A549 (cell line): Measurements from ENCODE around the gene CETP. TPM values are rescaled to one million over a fixed set of nuclear protein-coding genes. Genes with fewer than 3 reads are reported as not detected.

Source experiments
- ATAC-seq, 2 experiments: fragments of 200-7000 bp in 1 of 2; fragments of >200 bp in 1 of 2; cut with Nextera tagmentation in 1 of 2; cut with Tn5 transposase in 1 of 2; 3 replicates each; pipeline versions ENCODE4 v1.8.0 to v1.9.1; 2018 to 2020; ENCODE audit warnings: mild to moderate bottlenecking in 1 of 2, moderate library complexity in 1 of 2
- CTCF ChIA-PET: fragments of 300-600 bp; sonication (Branson Sonifier 250); formaldehyde crosslinking; extraction: SDS; loops from one replicate; lab custom pipeline; 2021; ENCODE audit warnings: antibody characterized with exemption, inconsistent platforms; lab: Yijun Ruan, JAX
- POLR2A ChIA-PET: fragments of 350-600 bp; formaldehyde crosslinking; extraction: SDS; loops from one replicate; lab custom pipeline; 2021; ENCODE audit warnings: antibody characterized with exemption, inconsistent platforms; lab: Yijun Ruan, JAX
- DNase-seq, 2 experiments: peaks; one replicate each; pipeline versions ENCODE4 v3.0.0 to v3.0.0-alpha.2; 2011 to 2016; ENCODE audit warnings: low read depth in 1 of 2, low spot score in 1 of 2
- FAIRE-seq: peaks from 2 replicates; lab custom pipeline; 2011; peaks lifted over from hg19 to GRCh38; lab: Jason Lieb, UNC
- H3K27ac ChIP-seq, 2 experiments: fragments of >200 bp; sonication (Bioruptor Twin); formaldehyde crosslinking; 3 replicates each; pipeline ENCODE4 v1.5.1; 2016 to 2017
- H3K4me1 ChIP-seq: fragments of >200 bp; sonication (Bioruptor Twin); formaldehyde crosslinking; 3 replicates; pipeline ENCODE4 v1.6.1; 2016
- H3K4me2 ChIP-seq: fragments of >200 bp; sonication (Bioruptor Twin); formaldehyde crosslinking; 3 replicates; pipeline ENCODE4 v1.6.1; 2016
- H3K4me3 ChIP-seq: fragments of >200 bp; sonication (Bioruptor Twin); formaldehyde crosslinking; 3 replicates; pipeline ENCODE4 v1.5.1; 2016
- H3K9me3 ChIP-seq: fragments of >200 bp; sonication (Bioruptor Twin); formaldehyde crosslinking; 3 replicates; pipeline ENCODE4 v1.6.1; 2016
- ELK1 ChIP-seq: fragments of 150-350 bp; IDR thresholded peaks from 2 replicates; pipeline ENCODE4 v1.6.1; 2014; ENCODE audit warnings: low read depth, mild to moderate bottlenecking, low read length
- FOSB ChIP-seq: fragments of 250-450 bp; sonication (Bioruptor Pico); IDR thresholded peaks from 2 replicates; pipeline ENCODE4 v1.5.0; 2020; ENCODE audit warnings: mild to moderate bottlenecking, moderate library complexity
- FOSL2 ChIP-seq, 2 experiments: fragments of 450-650 bp in 1 of 2; fragments of >200 bp in 1 of 2; sonication (Bioruptor Twin) in 1 of 2; formaldehyde crosslinking; IDR thresholded peaks; 2 replicates each; pipeline versions ENCODE4 v1.5.0 to v1.6.1; 2016 to 2020; ENCODE audit warnings: mild to moderate bottlenecking in 1 of 2, moderate library complexity in 1 of 2
- FOXS1 ChIP-seq: fragments of 250-450 bp; sonication (Bioruptor Pico); IDR thresholded peaks from 2 replicates; pipeline ENCODE4 v1.5.0; 2020; ENCODE audit warnings: mild to moderate bottlenecking, moderate library complexity
- GATA3 ChIP-seq: IDR thresholded peaks from 2 replicates; pipeline ENCODE4 v1.6.1; 2012; ENCODE audit warnings: borderline replicate concordance
- HDAC2 ChIP-seq: fragments of 200-600 bp; sonication (generic); IDR thresholded peaks from 2 replicates; pipeline ENCODE4 v1.6.1; 2016
- HOXA7 ChIP-seq: fragments of 250-450 bp; sonication (Bioruptor Pico); IDR thresholded peaks from 2 replicates; pipeline ENCODE4 v1.5.0; 2020; ENCODE audit warnings: mild to moderate bottlenecking, moderate library complexity
- HOXB5 ChIP-seq: fragments of 250-450 bp; sonication (Bioruptor Pico); IDR thresholded peaks from 2 replicates; pipeline ENCODE4 v1.5.0; 2020; ENCODE audit warnings: mild to moderate bottlenecking, moderate library complexity
- JUNB ChIP-seq: fragments of >200 bp; sonication (Bioruptor Twin); formaldehyde crosslinking; IDR thresholded peaks from 2 replicates; pipeline ENCODE4 v1.6.1; 2016
- KDM1A ChIP-seq: fragments of 200-600 bp; sonication (generic); IDR thresholded peaks from 2 replicates; pipeline ENCODE4 v1.6.1; 2016; ENCODE audit warnings: low read depth, mild to moderate bottlenecking
- KDM5A ChIP-seq: fragments of 200-600 bp; sonication (generic); IDR thresholded peaks from 2 replicates; pipeline ENCODE4 v1.6.1; 2016; ENCODE audit warnings: antibody characterized with exemption, mild to moderate bottlenecking
- MAFK ChIP-seq: fragments of 450-650 bp; IDR thresholded peaks from 2 replicates; pipeline ENCODE4 v1.6.1; 2014; ENCODE audit not compliant: partially characterized antibody
- MAZ ChIP-seq: fragments of 150-350 bp; IDR thresholded peaks from 2 replicates; pipeline ENCODE4 v1.6.1; 2014; ENCODE audit warnings: antibody characterized with exemption, low read depth, low read length, borderline replicate concordance
- PHF8 ChIP-seq: fragments of 200-600 bp; sonication (generic); IDR thresholded peaks from 2 replicates; pipeline ENCODE4 v1.6.1; 2016; ENCODE audit warnings: low read depth, mild to moderate bottlenecking, antibody characterized with exemption, moderate library complexity, borderline replicate concordance
- POLR2AphosphoS2 ChIP-seq: conservative IDR thresholded peaks from 2 replicates; pipeline ENCODE4 v1.6.1; 2012; ENCODE audit warnings: low read length, improper control_type of control experiment, inconsistent platforms
- RNF2 ChIP-seq: fragments of 200-600 bp; sonication (generic); IDR thresholded peaks from 2 replicates; pipeline ENCODE4 v1.6.1; 2016; ENCODE audit warnings: low read depth, mild to moderate bottlenecking, antibody characterized with exemption, moderate library complexity, borderline replicate concordance
- TFCP2L1 ChIP-seq: fragments of 250-450 bp; sonication (Bioruptor Pico); IDR thresholded peaks from 2 replicates; pipeline ENCODE4 v1.5.0; 2021; ENCODE audit warnings: mild to moderate bottlenecking
- ZNF302 ChIP-seq: fragments of 250-450 bp; sonication (Bioruptor Pico); IDR thresholded peaks from 2 replicates; pipeline ENCODE4 v1.9.0; 2021; ENCODE audit warnings: inconsistent platforms, mild to moderate bottlenecking, moderate library complexity
- ZSCAN20 ChIP-seq: fragments of 250-450 bp; sonication (Bioruptor Pico); IDR thresholded peaks from 2 replicates; pipeline ENCODE4 v1.8.0; 2022; ENCODE audit warnings: mild to moderate bottlenecking, moderate library complexity
- WGBS: methylation state at CpG from one replicate; pipeline ENCODE4 v1.1.6; 2017; ENCODE audit errors: missing lambda C conversion rate; 5-methylcytosine and 5-hydroxymethylcytosine counted together
- polyA plus RNA-seq, 4 experiments: library from polyadenylated mRNA; depleted of rRNA in 3 of 4; stranded (reverse); fragments of >200 nt; fragmentation: RNase III in 1 of 4; extraction: RNeasy Plus Mini Kit Qiagen cat#74134 plus additional on column Dnase treatment in 1 of 4; gene quantifications; 2 replicates in 3 of 4; 3 replicates in 1 of 4; pipeline ENCODE4 v1.2.3, GENCODE V29; 2011 to 2017
- TF ChIP-seq, protein P1 (sequence below): IDR thresholded peaks from 2 replicates; pipeline ENCODE4 v1.6.1; 2012
- TF ChIP-seq, protein P2 (sequence below): fragments of >200 bp; sonication (Bioruptor Twin); formaldehyde crosslinking; IDR thresholded peaks from 3 replicates; pipeline ENCODE4 v1.5.1; 2016
- TF ChIP-seq, protein P3 (sequence below): fragments of 450-650 bp; IDR thresholded peaks from 2 replicates; pipeline ENCODE4 v1.6.1; 2014; ENCODE audit warnings: antibody characterized with exemption

The CETP gene
- polyA plus RNA-seq, 2 of the 4 experiments (the other 2 are of a cell fraction) = not detected

GRCh38 chr16:56947604-56947995 is 14.2 kb upstream of the CETP start:
- ChIA-PET POLR2A (interaction anchor here (5.4 kb wide), 1 partner anchor 16 kb away, joined by 26 read pairs; the partner anchor contains the start of gene HERPUD1), CTCF (interaction anchor here (0.6 to 2.3 kb wide), 13 partner anchors 15 to 285 kb away, joined by 3 to 7 read pairs (median 3); no protein-coding TSS in a partner anchor)
- no peak overlapping the region for H3K4me3 ChIP-seq
- H3K9me3 ChIP-seq = no peaks in the 10 kb centered on the region
- ATAC-seq = no peak
- H3K4me2 ChIP-seq = no peak overlapping the region
- no peak for DNase-seq
- H3K27ac ChIP-seq = no peak overlapping the region
- no peak for TF ChIP-seq POLR2AphosphoS2
- TF ChIP-seq RNF2 = no peak
- no peak for TF ChIP-seq TFCP2L1 (CRISPR knock-in tag)
- TF ChIP-seq FOXS1 (CRISPR knock-in tag) = no peak
- no peaks in the 10 kb centered on the region for H3K4me1 ChIP-seq
- 83% methylated on average over 2 of the region's 2 CpGs for WGBS
- FAIRE-seq = no peak

GRCh38 chr16:56948234-56948633 is 13.5 kb upstream of the CETP start:
- no peaks in the 10 kb centered on the region for H3K9me3 ChIP-seq
- ChIA-PET CTCF (interaction anchor here (1.0 to 2.2 kb wide), 5 partner anchors 16 to 155 kb away, joined by 3 to 7 read pairs (median 4); no protein-coding TSS in a partner anchor), POLR2A (no interaction called here)
- H3K4me2 ChIP-seq = no peak overlapping the region
- FAIRE-seq (no peak), ATAC-seq (no peak), DNase-seq (no peak)
- no peak overlapping the region for H3K27ac ChIP-seq
- 85% methylated on average over 6 of the region's 6 CpGs for WGBS
- TF ChIP-seq HDAC2 (no peak), KDM1A (no peak), GATA3 (no peak), ZNF302 (CRISPR knock-in tag) (no peak), FOSB (CRISPR knock-in tag) (no peak), KDM5A (no peak), ELK1 (no peak), MAFK (no peak), ZSCAN20 (no peak), MAZ (no peak), PHF8 (no peak), TFCP2L1 (CRISPR knock-in tag) (no peak), FOSL2 (IDR thresholded peaks at IDR 0.05) (no peak), FOSL2 (CRISPR knock-in tag; IDR thresholded peaks at IDR 0.05) (no peak), JUNB (no peak), HOXB5 (CRISPR knock-in tag) (no peak), HOXA7 (CRISPR knock-in tag) (no peak)
- TF ChIP-seq, protein P1, sequence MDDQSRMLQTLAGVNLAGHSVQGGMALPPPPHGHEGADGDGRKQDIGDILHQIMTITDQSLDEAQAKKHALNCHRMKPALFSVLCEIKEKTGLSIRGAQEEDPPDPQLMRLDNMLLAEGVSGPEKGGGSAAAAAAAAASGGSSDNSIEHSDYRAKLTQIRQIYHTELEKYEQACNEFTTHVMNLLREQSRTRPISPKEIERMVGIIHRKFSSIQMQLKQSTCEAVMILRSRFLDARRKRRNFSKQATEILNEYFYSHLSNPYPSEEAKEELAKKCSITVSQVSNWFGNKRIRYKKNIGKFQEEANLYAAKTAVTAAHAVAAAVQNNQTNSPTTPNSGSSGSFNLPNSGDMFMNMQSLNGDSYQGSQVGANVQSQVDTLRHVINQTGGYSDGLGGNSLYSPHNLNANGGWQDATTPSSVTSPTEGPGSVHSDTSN = no peak
- TF ChIP-seq, protein P2, sequence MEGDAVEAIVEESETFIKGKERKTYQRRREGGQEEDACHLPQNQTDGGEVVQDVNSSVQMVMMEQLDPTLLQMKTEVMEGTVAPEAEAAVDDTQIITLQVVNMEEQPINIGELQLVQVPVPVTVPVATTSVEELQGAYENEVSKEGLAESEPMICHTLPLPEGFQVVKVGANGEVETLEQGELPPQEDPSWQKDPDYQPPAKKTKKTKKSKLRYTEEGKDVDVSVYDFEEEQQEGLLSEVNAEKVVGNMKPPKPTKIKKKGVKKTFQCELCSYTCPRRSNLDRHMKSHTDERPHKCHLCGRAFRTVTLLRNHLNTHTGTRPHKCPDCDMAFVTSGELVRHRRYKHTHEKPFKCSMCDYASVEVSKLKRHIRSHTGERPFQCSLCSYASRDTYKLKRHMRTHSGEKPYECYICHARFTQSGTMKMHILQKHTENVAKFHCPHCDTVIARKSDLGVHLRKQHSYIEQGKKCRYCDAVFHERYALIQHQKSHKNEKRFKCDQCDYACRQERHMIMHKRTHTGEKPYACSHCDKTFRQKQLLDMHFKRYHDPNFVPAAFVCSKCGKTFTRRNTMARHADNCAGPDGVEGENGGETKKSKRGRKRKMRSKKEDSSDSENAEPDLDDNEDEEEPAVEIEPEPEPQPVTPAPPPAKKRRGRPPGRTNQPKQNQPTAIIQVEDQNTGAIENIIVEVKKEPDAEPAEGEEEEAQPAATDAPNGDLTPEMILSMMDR = no peak
- TF ChIP-seq, protein P3, sequence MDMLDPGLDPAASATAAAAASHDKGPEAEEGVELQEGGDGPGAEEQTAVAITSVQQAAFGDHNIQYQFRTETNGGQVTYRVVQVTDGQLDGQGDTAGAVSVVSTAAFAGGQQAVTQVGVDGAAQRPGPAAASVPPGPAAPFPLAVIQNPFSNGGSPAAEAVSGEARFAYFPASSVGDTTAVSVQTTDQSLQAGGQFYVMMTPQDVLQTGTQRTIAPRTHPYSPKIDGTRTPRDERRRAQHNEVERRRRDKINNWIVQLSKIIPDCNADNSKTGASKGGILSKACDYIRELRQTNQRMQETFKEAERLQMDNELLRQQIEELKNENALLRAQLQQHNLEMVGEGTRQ = no peak
- no peaks in the 10 kb centered on the region for H3K4me1 ChIP-seq
- H3K4me3 ChIP-seq = no peak overlapping the region
